ENCODE data around the gene OR5AN1. TPM values are rescaled to one million over a fixed set of nuclear protein-coding genes. Genes with fewer than 3 reads are reported as not detected.

OR5AN1 gene
- total and polyA plus RNA-seq, 4 donors, result not detected

DNA sequence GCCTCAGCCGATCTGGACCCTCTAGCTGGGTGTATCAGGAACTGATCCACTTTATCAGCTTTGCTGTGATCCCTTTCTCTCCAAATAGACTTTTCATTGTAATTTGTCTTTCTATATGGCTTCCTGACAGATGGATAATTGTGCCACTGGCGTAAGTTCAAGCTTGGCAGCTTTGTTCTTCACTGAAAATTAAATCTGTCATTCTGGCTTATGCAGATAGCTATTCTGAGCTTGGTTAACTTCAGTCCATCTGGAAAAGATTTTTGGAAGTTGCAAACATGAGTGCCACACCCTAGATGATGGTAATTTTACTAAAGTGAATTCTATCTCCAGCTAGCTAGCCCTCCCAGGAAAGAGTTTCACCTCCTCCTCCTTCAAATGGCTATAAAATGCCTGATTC, 59.5 kb downstream of the OR5AN1 start:
- Histone ChIP-seq H3K27me3 (ENCODE audit: control insufficient read depth, insufficient read depth, low read length) (no peaks in the 10 kb centered on the region), H3K4me1 (ENCODE audit: control insufficient read depth, insufficient read depth, low read length) (no peaks in the 10 kb centered on the region), H3K27ac (ENCODE audit: low read depth, low read length) (no peak overlapping the region), H3K4me3 (ENCODE audit: low read depth, low read length) (no peak overlapping the region), H3K36me3 (ENCODE audit: control insufficient read depth, insufficient read depth, low read length) (no peaks in the 10 kb centered on the region), H3K9me3 (ENCODE audit: control insufficient read depth, insufficient read depth, low read length) (no peaks in the 10 kb centered on the region)
- WGBS (ENCODE audit: insufficient coverage), result no CpG with 5 or more reads among the region's 2 CpGs
- DNase-seq (ENCODE audit: low read depth in 4 of 6, low spot score in 6 of 6), result peak in 3 of 6 donors; percentile 32 to 93 (median 79)

Other genes with a start within 250 kb of the OR5AN1 start
- 10 to 100 TPM; 34.8 to 47.5 TPM for gene FAM111A, start 216.0 kb upstream of the OR5AN1 start, total RNA-seq
- 10 to 100 TPM; 25.3 to 27.4 TPM for gene FAM111A, start 216.0 kb upstream of the OR5AN1 start, polyA plus RNA-seq (ENCODE audit: insufficient read length in 2 of 2)
- 10 to 100 TPM; 27.8 to 28.3 TPM for gene DTX4, start 186.8 kb upstream of the OR5AN1 start, total RNA-seq
- gene DTX4, start 186.8 kb upstream of the OR5AN1 start, polyA plus RNA-seq (ENCODE audit: insufficient read length in 2 of 2), result 100 to 1,000 TPM; 104 to 108 TPM
- 10 to 100 TPM; 15.0 to 15.8 TPM for gene MPEG1, start 146.0 kb upstream of the OR5AN1 start, total RNA-seq
- 1 to 10 TPM; 4.5 to 5.5 TPM for gene MPEG1, start 146.0 kb upstream of the OR5AN1 start, polyA plus RNA-seq (ENCODE audit: insufficient read length in 2 of 2)
- not detected for gene OR5A2, start 67.5 kb downstream of the OR5AN1 start, total RNA-seq
- under 1 TPM in 1 of 2 donors, not detected in 1; 0.05 TPM for gene OR5A2, start 67.5 kb downstream of the OR5AN1 start, polyA plus RNA-seq (ENCODE audit: insufficient read length in 2 of 2)
- not detected for gene OR5A1, start 77.6 kb downstream of the OR5AN1 start, total RNA-seq
- under 1 TPM in 1 of 2 donors, not detected in 1; 0.08 TPM for gene OR5A1, start 77.6 kb downstream of the OR5AN1 start, polyA plus RNA-seq (ENCODE audit: insufficient read length in 2 of 2)
- not detected for gene OR4D6, start 98.1 kb downstream of the OR5AN1 start, total RNA-seq
- not detected for gene OR4D6, start 98.1 kb downstream of the OR5AN1 start, polyA plus RNA-seq (ENCODE audit: insufficient read length in 2 of 2)
- not detected for gene OR4D10, start 114.4 kb downstream of the OR5AN1 start, total RNA-seq
- not detected for gene OR4D10, start 114.4 kb downstream of the OR5AN1 start, polyA plus RNA-seq (ENCODE audit: insufficient read length in 2 of 2)
- gene OR4D11, start 144.7 kb downstream of the OR5AN1 start, total RNA-seq, result not detected
- not detected for gene OR4D11, start 144.7 kb downstream of the OR5AN1 start, polyA plus RNA-seq (ENCODE audit: insufficient read length in 2 of 2)
- gene OR4D9, start 152.6 kb downstream of the OR5AN1 start, total RNA-seq, result not detected
- gene OR4D9, start 152.6 kb downstream of the OR5AN1 start, polyA plus RNA-seq (ENCODE audit: insufficient read length in 2 of 2), result under 1 TPM in 1 of 2 donors, not detected in 1; 0.05 TPM

Data from spinal cord (tissue), 10 donors.